HL-60/S4 treated with phorbol 12-myristate 13-acetate at 8.2 ng/mL for 4 days and 3 days (cell line): ENCODE results near the gene PXDN.
"Not testable (repeated sequence)": the region's sequence is repeated elsewhere in the genome, so short reads cannot be mapped to it uniquely, and the experiment has no call there.

Experiments used
- in situ Hi-C: fragments of 300-500 bp; cut with MboI; formaldehyde crosslinking; loops from 2 replicates; pipeline ENCODE4 v1.15.0; 2022; ENCODE audit warnings: low sequenced_read_pairs

PXDN gene

GRCh38 chr2:1744446-1745170 is at the start of gene PXDN:
TSS of gene PXDN (minus strand) at chr2:1744515. CDS start at chr2:1744455, 60 bp downstream.
- in situ Hi-C loops: no loop called here

- in situ Hi-C loops: no loop called here
Measured at GRCh38 chr2:1793868-1794445, 49.6 kb upstream of the PXDN start.

- in situ Hi-C loops: no loop called here
Measured at GRCh38 chr2:1793001-1793867, 48.9 kb upstream of the PXDN start.

- in situ Hi-C loops: no loop called here
Measured at GRCh38 chr2:1791685-1792435, 47.5 kb upstream of the PXDN start.

GRCh38 chr2:1791006-1791605 is 46.8 kb upstream of the PXDN start:
- in situ Hi-C loops: no loop called here

GRCh38 chr2:1790473-1790872 is 46.2 kb upstream of the PXDN start:
- in situ Hi-C loops: no loop called here

GRCh38 chr2:1789610-1790009 is 45.3 kb upstream of the PXDN start:
- in situ Hi-C loops: no loop called here

GRCh38 chr2:1788478-1788959 is 44.2 kb upstream of the PXDN start:
- in situ Hi-C loops: no loop called here

GRCh38 chr2:1787755-1788477 is 43.6 kb upstream of the PXDN start:
- in situ Hi-C loops: no loop called here

GRCh38 chr2:1784986-1785617 is 40.8 kb upstream of the PXDN start:
- in situ Hi-C loops: no loop called here

- in situ Hi-C loops: no loop called here
Measured at GRCh38 chr2:1784087-1784486, 39.8 kb upstream of the PXDN start.

- in situ Hi-C loops: no loop called here
Measured at GRCh38 chr2:1782514-1782913, 38.2 kb upstream of the PXDN start.

GRCh38 chr2:1781291-1782080 is 37.2 kb upstream of the PXDN start:
- in situ Hi-C loops: no loop called here

GRCh38 chr2:1780693-1781092 is 36.4 kb upstream of the PXDN start:
- in situ Hi-C loops: no loop called here

GRCh38 chr2:1780054-1780453 is 35.7 kb upstream of the PXDN start:
- in situ Hi-C loops: not testable (repeated sequence)

GRCh38 chr2:1778566-1778965 is 34.3 kb upstream of the PXDN start:
- in situ Hi-C loops: no loop called here

- in situ Hi-C loops: no loop called here
Measured at GRCh38 chr2:1777781-1778180, 33.5 kb upstream of the PXDN start.

GRCh38 chr2:1777156-1777555 is 32.8 kb upstream of the PXDN start:
- in situ Hi-C loops: no loop called here
